Left lung (tissue), 10 donors: Measurements from ENCODE around the gene RNF123. TPM values are rescaled to one million over a fixed set of nuclear protein-coding genes. Genes with fewer than 3 reads are reported as not detected.

ENCODE experiments used
- ATAC-seq: fragments of 200-7000 bp; cut with Tn5 transposase; one replicate; pipeline ENCODE4 v1.9.1; 2020; ENCODE audit warnings: moderate library complexity
- DNase-seq, 4 donors: peaks; one replicate each; pipeline ENCODE4 v3.0.0-alpha.2; 2013 to 2020
- H3K27ac ChIP-seq, 2 donors: fragments of 200-600 bp; sonication (generic) in 1 of 2; one replicate each; pipeline versions ENCODE4 v1.5.0 to v1.8.0; 2020 to 2021
- H3K27me3 ChIP-seq, 2 donors: fragments of 200-600 bp; sonication (generic) in 1 of 2; one replicate each; pipeline versions ENCODE4 v1.5.0 to v1.8.0; 2020 to 2021
- H3K36me3 ChIP-seq, 2 donors: fragments of 200-600 bp; sonication (generic) in 1 of 2; one replicate each; pipeline versions ENCODE4 v1.5.0 to v1.8.0; 2020 to 2021
- H3K4me1 ChIP-seq, 2 donors: fragments of 200-600 bp; one replicate each; pipeline ENCODE4 v1.8.0; 2021
- H3K4me3 ChIP-seq, 2 donors: fragments of 200-600 bp; sonication (generic) in 1 of 2; one replicate each; pipeline versions ENCODE4 v1.5.0 to v1.8.0; 2020 to 2021; ENCODE audit warnings: mild to moderate bottlenecking in 1 of 2
- H3K9me3 ChIP-seq, 2 donors: fragments of 200-600 bp; sonication (generic) in 1 of 2; one replicate each; pipeline versions ENCODE4 v1.5.0 to v1.8.0; 2020 to 2021
- CTCF ChIP-seq, 2 donors: fragments of 200-600 bp; sonication (generic) in 1 of 2; IDR thresholded peaks; one replicate each; pipeline versions ENCODE4 v1.5.0 to v1.8.0; 2021; ENCODE audit warnings: antibody characterized with exemption in 2 of 2
- intact Hi-C, 2 donors: fragments of 100-400 bp; cut with DNase I; formaldehyde crosslinking; loops; one replicate each; pipeline versions ENCODE4 v1.11.2 to v1.14.2; 2022
- polyA plus RNA-seq, 6 donors: library from polyadenylated mRNA; unstranded; fragments of 120-200 nt; gene quantifications; one replicate each; pipeline ENCODE4 v1.2.1, GENCODE V29; 2013; ENCODE audit not compliant: insufficient read length in 6 of 6
- total RNA-seq, 2 donors: library from RNA; stranded (reverse); fragmentation: NEBNext Ultra II Directional; extraction: Animal tissue kit (Norgen Biotek cat#: 25700); gene quantifications; one replicate each; pipeline ENCODE4 v1.2.1, GENCODE V29; 2021
- donor health status: DM: no; HTN: yes; CAD: no.
- donor health status: DM: no; HTN: no; CAD: no.

Gene RNF123
- total and polyA plus RNA-seq, 8 donors: 21.8 to 45.0 (median 32.3) TPM

DNA sequence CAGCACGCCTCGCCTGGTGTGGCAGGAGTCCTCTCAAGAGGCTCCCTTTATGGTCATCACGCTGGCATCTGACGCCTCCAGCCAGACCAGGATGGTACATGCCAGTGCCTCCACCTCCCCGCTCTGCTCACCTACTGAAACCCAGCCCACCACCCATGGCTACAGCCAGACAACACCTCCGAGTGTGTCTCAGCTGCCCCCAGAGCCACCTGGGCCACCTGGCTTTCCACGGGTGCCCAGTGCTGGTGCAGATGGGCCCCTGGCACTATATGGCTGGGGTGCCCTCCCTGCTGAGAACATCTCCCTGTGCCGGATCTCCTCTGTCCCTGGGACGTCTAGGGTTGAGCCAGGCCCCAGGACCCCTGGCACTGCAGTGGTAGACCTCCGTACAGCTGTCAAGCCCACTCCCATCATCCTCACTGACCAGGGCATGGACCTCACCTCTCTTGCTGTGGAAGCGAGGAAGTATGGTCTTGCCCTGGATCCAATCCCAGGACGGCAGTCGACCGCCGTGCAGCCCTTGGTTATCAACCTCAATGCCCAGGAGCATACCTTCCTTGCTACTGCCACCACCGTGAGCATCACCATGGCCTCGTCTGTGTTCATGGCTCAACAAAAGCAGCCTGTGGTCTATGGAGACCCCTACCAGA lies 35.1 kb upstream of the RNF123 start:
- Histone ChIP-seq H3K36me3 (no peaks in the 10 kb centered on the region), H3K27me3 (no peaks in the 10 kb centered on the region), H3K4me1 (no peaks in the 10 kb centered on the region), H3K4me3 (no peak overlapping the region), H3K9me3 (no peaks in the 10 kb centered on the region), H3K27ac (no peak overlapping the region)
- no peak for TF ChIP-seq CTCF (IDR thresholded peaks at IDR 0.05)
- DNase-seq (peak in 1 of 4 donors; percentile 65), ATAC-seq (no peak)
- intact Hi-C loops: no loop called here

DNA sequence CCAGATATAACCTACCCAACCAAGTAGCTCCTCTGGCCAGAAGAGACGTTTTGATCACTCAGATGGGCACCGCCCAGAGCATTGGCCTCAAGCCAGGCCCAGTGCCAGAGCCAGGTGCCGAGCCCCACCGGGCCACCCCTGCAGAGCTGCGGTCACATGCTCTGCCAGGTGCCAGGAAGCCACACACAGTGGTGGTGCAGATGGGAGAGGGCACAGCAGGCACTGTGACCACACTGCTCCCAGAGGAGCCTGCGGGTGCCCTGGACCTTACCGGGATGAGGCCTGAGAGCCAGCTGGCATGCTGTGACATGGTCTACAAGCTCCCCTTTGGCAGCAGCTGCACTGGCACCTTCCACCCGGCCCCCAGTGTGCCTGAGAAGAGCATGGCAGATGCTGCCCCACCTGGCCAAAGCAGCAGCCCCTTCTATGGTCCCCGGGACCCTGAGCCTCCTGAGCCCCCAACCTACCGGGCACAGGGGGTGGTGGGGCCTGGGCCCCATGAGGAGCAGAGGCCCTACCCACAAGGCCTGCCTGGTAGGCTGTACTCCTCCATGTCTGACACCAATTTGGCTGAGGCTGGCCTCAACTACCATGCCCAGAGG lies 34.3 kb upstream of the RNF123 start:
- H3K4me1 ChIP-seq: no peaks in the 10 kb centered on the region
- intact Hi-C loops: no loop called here
- no peak overlapping the region for H3K4me3 ChIP-seq
- H3K36me3 ChIP-seq: no peaks in the 10 kb centered on the region
- DNase-seq: peak in 1 of 4 donors; percentile 72
- no peaks in the 10 kb centered on the region for H3K27me3 ChIP-seq
- no peak for TF ChIP-seq CTCF (IDR thresholded peaks at IDR 0.05)
- H3K9me3 ChIP-seq: no peaks in the 10 kb centered on the region
- no peak overlapping the region for H3K27ac ChIP-seq
- ATAC-seq: no peak

DNA sequence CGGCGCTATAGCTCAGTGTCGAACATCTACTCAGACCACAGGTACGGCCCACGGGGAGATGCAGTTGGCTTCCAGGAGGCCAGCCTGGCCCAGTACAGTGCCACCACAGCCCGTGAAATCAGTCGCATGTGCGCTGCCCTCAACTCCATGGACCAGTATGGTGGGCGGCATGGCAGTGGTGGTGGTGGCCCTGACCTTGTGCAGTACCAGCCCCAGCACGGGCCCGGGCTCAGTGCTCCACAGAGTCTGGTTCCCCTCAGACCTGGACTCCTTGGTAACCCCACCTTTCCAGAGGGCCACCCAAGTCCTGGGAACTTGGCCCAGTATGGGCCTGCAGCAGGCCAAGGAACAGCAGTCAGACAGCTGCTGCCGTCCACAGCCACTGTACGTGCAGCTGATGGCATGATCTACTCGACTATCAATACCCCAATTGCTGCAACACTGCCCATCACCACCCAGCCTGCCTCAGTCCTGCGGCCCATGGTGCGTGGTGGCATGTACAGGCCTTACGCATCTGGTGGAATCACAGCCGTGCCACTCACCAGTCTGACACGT lies 33.5 kb upstream of the RNF123 start:
- intact Hi-C loops: no loop called here
- Histone ChIP-seq H3K4me1 (no peaks in the 10 kb centered on the region), H3K36me3 (no peaks in the 10 kb centered on the region), H3K9me3 (no peaks in the 10 kb centered on the region), H3K27ac (no peak overlapping the region), H3K27me3 (no peaks in the 10 kb centered on the region), H3K4me3 (no peak overlapping the region)
- DNase-seq: peak in 1 of 4 donors; percentile 67
- no peak for ATAC-seq
- no peak for TF ChIP-seq CTCF (IDR thresholded peaks at IDR 0.05)

DNA sequence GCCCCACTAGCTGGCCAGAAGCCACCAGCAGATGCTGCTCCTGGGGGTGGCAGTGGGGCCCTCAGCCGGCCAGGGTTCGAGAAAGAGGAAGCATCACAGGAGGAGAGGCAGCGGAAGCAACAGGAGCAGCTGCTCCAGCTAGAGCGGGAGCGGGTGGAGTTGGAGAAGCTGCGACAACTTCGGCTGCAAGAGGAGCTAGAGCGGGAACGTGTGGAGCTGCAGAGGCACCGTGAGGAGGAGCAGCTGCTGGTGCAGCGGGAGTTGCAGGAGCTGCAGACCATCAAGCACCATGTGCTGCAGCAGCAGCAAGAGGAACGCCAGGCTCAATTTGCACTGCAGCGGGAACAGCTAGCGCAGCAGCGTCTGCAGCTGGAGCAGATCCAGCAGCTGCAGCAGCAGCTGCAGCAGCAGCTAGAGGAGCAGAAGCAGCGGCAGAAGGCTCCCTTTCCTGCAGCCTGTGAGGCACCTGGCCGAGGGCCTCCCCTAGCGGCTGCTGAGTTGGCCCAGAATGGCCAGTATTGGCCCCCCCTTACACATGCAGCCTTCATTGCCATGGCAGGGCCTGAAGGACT lies 32.7 kb upstream of the RNF123 start:
- ATAC-seq: no peak
- intact Hi-C loops: no loop called here
- H3K4me3 ChIP-seq: no peak overlapping the region
- no peak for TF ChIP-seq CTCF (IDR thresholded peaks at IDR 0.05)
- H3K36me3 ChIP-seq: no peaks in the 10 kb centered on the region
- no peaks in the 10 kb centered on the region for H3K27me3 ChIP-seq
- H3K9me3 ChIP-seq: no peaks in the 10 kb centered on the region
- no peak overlapping the region for H3K27ac ChIP-seq
- DNase-seq: peak in 1 of 4 donors; percentile 42
- H3K4me1 ChIP-seq: no peaks in the 10 kb centered on the region

DNA sequence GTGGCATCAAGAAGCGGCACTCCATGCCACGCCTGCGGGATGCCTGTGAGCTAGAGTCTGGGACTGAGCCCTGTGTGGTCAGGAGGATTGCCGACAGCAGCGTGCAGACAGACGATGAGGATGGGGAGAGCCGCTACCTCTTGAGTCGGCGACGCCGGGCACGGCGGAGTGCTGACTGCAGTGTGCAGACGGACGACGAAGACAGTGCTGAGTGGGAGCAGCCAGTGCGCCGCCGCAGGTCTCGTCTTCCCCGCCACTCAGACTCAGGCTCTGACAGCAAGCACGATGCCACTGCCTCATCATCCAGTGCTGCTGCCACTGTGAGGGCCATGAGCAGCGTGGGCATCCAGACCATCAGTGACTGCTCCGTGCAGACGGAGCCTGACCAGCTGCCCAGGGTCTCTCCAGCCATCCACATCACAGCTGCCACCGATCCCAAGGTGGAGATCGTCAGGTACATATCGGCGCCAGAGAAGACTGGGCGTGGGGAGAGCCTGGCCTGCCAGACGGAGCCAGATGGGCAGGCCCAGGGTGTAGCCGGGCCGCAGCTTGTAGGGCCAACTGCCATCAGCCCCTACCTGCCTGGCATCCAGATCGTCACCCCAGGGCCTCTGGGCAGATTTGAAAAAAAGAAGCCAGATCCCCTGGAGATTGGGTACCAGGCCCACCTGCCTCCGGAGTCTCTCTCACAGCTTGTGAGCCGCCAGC lies 32.0 kb upstream of the RNF123 start:
- no peaks in the 10 kb centered on the region for H3K4me1 ChIP-seq
- H3K9me3 ChIP-seq: no peaks in the 10 kb centered on the region
- H3K36me3 ChIP-seq: no peaks in the 10 kb centered on the region
- DNase-seq (no peak), ATAC-seq (no peak)
- intact Hi-C loops: no loop called here
- no peak for TF ChIP-seq CTCF (IDR thresholded peaks at IDR 0.05)
- H3K27me3 ChIP-seq: no peaks in the 10 kb centered on the region
- H3K4me3 ChIP-seq: no peak overlapping the region
- H3K27ac ChIP-seq: no peak overlapping the region
